Uterus (tissue), 4 donors: ENCODE data around the gene APAF1. TPM values are rescaled to one million over a fixed set of nuclear protein-coding genes. Genes with fewer than 3 reads are reported as not detected.

Experiments
- DNase-seq, 2 donors: peaks; one replicate each; pipeline ENCODE4 v3.0.0-alpha.2; 2019 to 2020
- H3K27ac ChIP-seq, 2 donors: fragments of 200-600 bp; sonication (generic); 1 replicate in 1 of 2; 2 replicates in 1 of 2; pipeline ENCODE4 v1.5.1; 2016 to 2018
- H3K27me3 ChIP-seq, 2 donors: fragments of 200-600 bp; sonication (generic); one replicate each; pipeline ENCODE4 v1.5.1; 2018 to 2019; ENCODE audit warnings: control low read depth in 1 of 2
- H3K36me3 ChIP-seq, 2 donors: fragments of 200-600 bp; sonication (generic); one replicate each; pipeline ENCODE4 v1.5.1; 2019; ENCODE audit warnings: control low read depth in 1 of 2
- H3K4me1 ChIP-seq, 2 donors: fragments of 200-600 bp; sonication (generic); one replicate each; pipeline ENCODE4 v1.5.1; 2018 to 2019; ENCODE audit warnings: control low read depth in 1 of 2
- H3K4me3 ChIP-seq, 2 donors: fragments of 200-600 bp; sonication (generic); 1 replicate in 1 of 2; 2 replicates in 1 of 2; pipeline ENCODE4 v1.5.1; 2018 to 2019; ENCODE audit warnings: mild to moderate bottlenecking in 1 of 2
- H3K9me3 ChIP-seq, 2 donors: fragments of 200-600 bp; sonication (generic); one replicate each; pipeline ENCODE4 v1.5.1; 2019; ENCODE audit warnings: control low read depth in 1 of 2
- POLR2A ChIP-seq, 2 donors: fragments of 450-650 bp; IDR thresholded peaks; one replicate each; pipeline ENCODE4 v1.6.1; 2016; ENCODE audit warnings: antibody characterized with exemption in 2 of 2, mild to moderate bottlenecking in 1 of 2, moderate library complexity in 1 of 2
- intact Hi-C: fragments of 100-400 bp; cut with DNase I; formaldehyde crosslinking; loops from one replicate; pipeline ENCODE4 v1.15.1; 2023; ENCODE audit warnings: low total_unique reads
- total RNA-seq, 4 donors: library from RNA; depleted of rRNA in 3 of 4; stranded (reverse); fragments of >200 nt in 3 of 4; gene quantifications; one replicate each; pipeline versions ENCODE4 v1.1.0 to v1.2.4, GENCODE V29; 2014 to 2023
- TF ChIP-seq, protein P1 (sequence below), 4 experiments: fragments of 200-600 bp in 2 of 4; fragments of 450-650 bp in 2 of 4; sonication (generic) in 2 of 4; IDR thresholded peaks; one replicate each; pipeline ENCODE4 v1.5.1; 2016 to 2019; ENCODE audit warnings: antibody characterized with exemption in 4 of 4, mild to moderate bottlenecking in 2 of 4, moderate library complexity in 1 of 4
- donor health status: DM: yes; HTN: yes; CAD: no.

APAF1 gene
- total RNA-seq, 4 donors from 2014 or later = 4.6 to 57.8 (median 14.6) TPM

DNA sequence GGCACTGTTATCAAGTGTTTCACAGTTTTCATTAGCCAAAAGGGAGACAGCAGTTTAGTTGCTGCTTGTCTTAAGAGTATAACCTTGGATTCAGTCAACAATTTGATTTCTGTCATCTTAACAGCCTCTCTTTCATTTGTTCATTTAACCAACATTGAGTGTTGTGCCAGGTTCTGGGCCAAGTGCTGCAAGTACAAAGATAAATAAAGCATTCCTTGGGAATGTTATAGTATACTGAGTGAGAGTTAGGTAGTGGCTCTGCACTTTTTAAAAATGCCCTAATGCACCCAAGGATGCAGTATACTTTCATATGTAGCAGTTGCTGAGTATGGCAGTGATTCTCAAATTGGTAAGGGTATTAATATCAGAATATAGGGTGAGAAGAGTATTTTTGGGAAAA lies 15.4 kb downstream of the APAF1 start:
- TF ChIP-seq, protein P1, sequence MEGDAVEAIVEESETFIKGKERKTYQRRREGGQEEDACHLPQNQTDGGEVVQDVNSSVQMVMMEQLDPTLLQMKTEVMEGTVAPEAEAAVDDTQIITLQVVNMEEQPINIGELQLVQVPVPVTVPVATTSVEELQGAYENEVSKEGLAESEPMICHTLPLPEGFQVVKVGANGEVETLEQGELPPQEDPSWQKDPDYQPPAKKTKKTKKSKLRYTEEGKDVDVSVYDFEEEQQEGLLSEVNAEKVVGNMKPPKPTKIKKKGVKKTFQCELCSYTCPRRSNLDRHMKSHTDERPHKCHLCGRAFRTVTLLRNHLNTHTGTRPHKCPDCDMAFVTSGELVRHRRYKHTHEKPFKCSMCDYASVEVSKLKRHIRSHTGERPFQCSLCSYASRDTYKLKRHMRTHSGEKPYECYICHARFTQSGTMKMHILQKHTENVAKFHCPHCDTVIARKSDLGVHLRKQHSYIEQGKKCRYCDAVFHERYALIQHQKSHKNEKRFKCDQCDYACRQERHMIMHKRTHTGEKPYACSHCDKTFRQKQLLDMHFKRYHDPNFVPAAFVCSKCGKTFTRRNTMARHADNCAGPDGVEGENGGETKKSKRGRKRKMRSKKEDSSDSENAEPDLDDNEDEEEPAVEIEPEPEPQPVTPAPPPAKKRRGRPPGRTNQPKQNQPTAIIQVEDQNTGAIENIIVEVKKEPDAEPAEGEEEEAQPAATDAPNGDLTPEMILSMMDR (IDR thresholded peaks at IDR 0.05) = no peak
- Histone ChIP-seq H3K9me3 (no peaks in the 10 kb centered on the region), H3K27me3 (no peaks in the 10 kb centered on the region), H3K4me3 (no peak overlapping the region), H3K27ac (no peak overlapping the region), H3K36me3 (no peaks in the 10 kb centered on the region), H3K4me1 (no peaks in the 10 kb centered on the region)
- intact Hi-C loops = no loop called here
- no peak for DNase-seq

DNA sequence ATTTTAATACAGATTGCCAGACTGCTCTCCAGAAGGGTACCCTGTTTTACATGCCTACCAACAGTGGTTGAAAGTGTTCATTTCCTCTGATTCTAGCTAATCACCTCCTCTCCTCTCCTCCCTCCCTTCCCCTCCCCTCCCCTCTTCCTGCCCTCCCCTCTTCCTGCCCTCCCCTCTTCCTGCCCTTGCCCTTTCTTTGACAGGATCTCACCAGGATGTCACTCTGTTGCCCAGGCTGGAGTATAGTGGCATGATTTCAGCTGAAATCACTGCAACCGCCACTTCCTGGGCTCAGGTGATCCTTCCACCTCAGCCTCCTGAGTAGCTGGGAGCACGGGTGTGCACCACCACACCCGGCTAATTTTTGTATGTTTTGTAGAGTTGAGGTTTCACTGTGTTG lies 24.7 kb downstream of the APAF1 start:
- Histone ChIP-seq H3K27ac (no peak overlapping the region), H3K4me3 (no peak overlapping the region), H3K36me3 (no peaks in the 10 kb centered on the region), H3K4me1 (no peaks in the 10 kb centered on the region), H3K27me3 (no peaks in the 10 kb centered on the region), H3K9me3 (no peaks in the 10 kb centered on the region)
- TF ChIP-seq, protein P1 (IDR thresholded peaks at IDR 0.05) = no peak
- TF ChIP-seq POLR2A (IDR thresholded peaks at IDR 0.05) = no peak
- no peak for DNase-seq
- intact Hi-C loops = no loop called here

DNA sequence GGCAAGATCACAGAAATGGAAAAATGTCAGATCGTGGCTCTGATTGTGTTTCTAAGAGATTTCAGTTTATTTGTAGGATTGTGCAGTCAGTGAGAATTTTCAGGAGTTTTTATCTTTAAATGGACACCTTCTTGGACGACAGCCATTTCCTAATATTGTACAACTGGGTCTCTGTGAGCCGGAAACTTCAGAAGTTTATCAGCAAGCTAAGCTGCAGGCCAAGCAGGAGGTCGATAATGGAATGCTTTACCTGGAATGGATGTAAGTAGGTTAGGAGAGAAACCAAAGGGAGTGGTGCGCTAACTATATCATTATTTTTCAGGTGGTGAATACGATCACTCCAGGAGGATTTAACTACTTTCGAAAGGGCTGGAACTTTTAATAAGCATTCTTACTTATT lies 26.4 kb downstream of the APAF1 start:
- DNase-seq = no peak
- Histone ChIP-seq H3K4me3 (no peak overlapping the region), H3K36me3 (no peaks in the 10 kb centered on the region), H3K4me1 (no peaks in the 10 kb centered on the region), H3K27me3 (no peaks in the 10 kb centered on the region), H3K27ac (no peak overlapping the region), H3K9me3 (no peaks in the 10 kb centered on the region)
- no peak for TF ChIP-seq POLR2A (IDR thresholded peaks at IDR 0.05)
- TF ChIP-seq, protein P1 (IDR thresholded peaks at IDR 0.05) = no peak
- intact Hi-C loops = no loop called here

DNA sequence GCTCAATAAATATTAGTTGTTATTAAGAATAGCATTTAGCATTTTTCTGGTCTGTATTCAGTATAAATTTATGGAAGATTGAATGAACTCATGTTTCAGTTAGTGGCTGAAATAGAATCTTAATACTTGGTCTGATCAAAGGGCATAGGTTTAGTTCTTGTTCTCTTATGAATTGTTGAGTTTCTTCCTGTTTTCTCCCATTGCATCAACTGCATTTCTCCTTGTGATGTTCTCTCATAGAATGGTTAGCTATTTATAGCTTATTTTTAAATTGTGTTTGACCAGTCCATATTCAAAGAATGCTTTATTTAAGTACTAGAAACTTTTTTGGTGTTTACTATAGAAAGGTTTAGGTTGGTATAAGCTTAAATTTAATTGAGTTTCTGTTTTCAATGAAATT lies 29.8 kb downstream of the APAF1 start:
- DNase-seq = no peak
- H3K27ac ChIP-seq = no peak overlapping the region
- no peaks in the 10 kb centered on the region for H3K4me1 ChIP-seq
- no peak overlapping the region for H3K4me3 ChIP-seq
- no peaks in the 10 kb centered on the region for H3K9me3 ChIP-seq
- TF ChIP-seq, protein P1 (IDR thresholded peaks at IDR 0.05) = no peak
- TF ChIP-seq POLR2A (IDR thresholded peaks at IDR 0.05) = no peak
- intact Hi-C loops = no loop called here
- no peaks in the 10 kb centered on the region for H3K27me3 ChIP-seq
- H3K36me3 ChIP-seq = no peaks in the 10 kb centered on the region

DNA sequence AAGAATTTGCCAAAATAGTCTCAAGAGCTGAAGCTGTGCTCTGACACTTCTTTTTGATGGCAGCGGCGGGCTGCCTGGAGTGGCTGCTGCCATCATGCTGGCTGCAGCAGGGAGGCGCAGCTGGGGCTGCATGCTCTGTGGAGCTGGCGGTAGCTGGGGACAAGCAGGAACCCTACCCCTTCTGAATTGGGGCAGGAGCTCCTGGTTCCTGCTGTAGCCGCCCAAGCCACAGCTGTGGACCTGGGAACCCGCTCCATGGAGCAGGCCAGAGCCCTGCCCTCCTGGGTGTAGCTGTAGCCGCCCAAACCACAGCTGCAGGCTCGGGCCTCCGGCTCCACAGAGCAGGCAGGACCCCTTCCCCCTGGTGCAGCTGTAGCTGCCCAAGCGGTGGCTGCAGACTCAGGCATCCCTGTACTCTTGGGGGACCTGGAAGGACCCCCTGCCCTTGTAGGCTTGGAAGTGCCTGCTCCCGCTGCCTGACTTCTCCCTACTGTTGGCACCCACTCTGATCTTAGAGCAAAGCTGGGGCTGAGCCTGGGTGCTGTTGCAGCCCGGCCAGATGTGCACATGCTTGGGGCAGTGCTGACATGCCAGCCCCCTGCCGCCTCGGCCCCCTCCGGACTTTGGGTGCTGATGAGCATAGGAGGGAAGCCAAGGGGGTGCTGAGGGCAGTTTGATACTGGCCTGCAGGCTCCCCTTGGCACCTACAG lies 33.3 kb downstream of the APAF1 start:
- H3K27me3 ChIP-seq = no peaks in the 10 kb centered on the region
- no peak overlapping the region for H3K27ac ChIP-seq
- intact Hi-C loops = no loop called here
- no peaks in the 10 kb centered on the region for H3K36me3 ChIP-seq
- H3K4me3 ChIP-seq = no peak overlapping the region
- DNase-seq = no peak
- TF ChIP-seq, protein P1 (IDR thresholded peaks at IDR 0.05) = no peak
- TF ChIP-seq POLR2A (IDR thresholded peaks at IDR 0.05) = no peak
- no peaks in the 10 kb centered on the region for H3K9me3 ChIP-seq
- no peaks in the 10 kb centered on the region for H3K4me1 ChIP-seq
